Inferior parietal cortex (tissue), 1 donor: ENCODE results near the gene CCDC24.

Experiments
- DNase-seq: peaks from one replicate; pipeline ENCODE4 v3.0.0-alpha.2; 2016; ENCODE audit errors: extremely low spot score

Gene CCDC24

DNA sequence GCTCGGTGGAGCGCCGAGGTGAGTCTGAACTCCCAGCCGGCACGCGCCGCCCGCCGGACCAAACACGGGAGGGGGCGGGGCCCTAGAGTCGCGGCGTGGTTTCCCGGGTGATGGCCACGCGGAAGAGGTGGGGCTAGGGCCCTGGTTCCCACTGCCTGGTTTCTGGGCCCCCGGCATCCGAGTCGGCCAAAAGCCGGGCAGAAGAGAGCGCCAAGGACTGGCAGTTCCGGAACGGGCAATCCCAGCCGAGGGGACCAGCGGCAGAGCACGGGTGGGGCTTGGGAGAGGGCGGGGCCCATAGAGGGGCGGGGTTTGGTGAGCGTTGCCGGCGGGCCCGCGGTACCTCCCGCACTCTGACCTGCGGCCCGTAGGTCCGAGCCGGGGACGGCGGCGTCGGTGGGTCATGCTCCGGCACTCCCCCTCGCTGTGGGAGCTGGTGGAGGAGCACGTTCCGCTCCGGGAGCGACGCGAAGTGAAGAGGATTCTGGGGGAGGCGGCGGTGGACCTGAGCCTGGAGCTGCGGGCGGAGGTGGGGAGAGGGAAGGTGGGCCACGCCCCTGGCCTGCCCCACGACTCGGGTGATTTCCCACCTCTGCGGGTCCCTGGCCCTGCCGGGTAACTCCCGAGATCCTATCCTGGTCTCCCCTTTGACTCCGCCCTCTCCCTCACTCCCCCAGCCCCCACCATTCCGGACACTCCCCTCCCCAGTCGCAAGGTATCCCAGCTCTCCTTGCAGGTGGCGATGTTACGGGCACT is at the start of gene CCDC24:
Gene CCDC24 (plus strand): TSS at position 124 of the 756 bp plus-strand sequence. CDS start 280 bp downstream, at position 404.
- peak; percentile 69 for DNase-seq

DNA sequence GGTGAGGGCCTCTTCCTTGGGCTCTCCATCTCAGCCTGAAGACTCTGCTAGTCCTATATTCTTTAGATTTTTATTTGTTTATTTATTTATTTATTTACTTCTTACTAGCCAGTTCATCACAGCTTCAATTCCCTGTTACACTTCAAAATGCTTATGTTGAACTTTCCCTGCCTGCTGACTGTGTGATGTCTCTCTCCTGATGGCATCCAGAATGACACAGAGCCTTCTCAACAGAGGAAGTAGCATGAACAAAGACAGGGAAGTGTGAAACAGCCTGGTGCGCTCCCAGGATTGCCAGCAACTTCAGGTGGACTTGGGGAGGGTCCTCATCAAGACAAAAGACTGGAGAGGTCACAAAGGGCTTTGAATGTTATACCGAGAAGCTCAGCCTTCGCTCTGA is 49.0 kb upstream of the CCDC24 start:
- no peak for DNase-seq

DNA sequence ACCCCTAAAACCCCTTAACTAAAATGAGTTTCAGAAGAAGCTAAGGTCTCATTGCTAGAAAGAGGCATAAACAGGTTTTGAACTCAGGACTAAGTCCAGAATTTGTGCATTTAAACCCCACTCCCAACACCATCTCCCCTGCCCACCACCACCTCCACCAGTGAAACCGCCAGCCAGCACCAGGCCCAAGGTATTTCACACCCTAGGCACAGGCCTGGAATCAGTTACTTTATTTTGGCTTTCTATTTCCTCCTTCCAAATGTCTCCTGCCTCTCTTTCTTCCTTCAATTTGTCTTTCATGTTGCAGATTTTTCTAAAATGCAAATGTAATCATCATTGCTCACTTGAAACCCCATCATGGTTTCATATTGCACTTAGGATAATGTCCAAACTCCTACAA is 46.5 kb upstream of the CCDC24 start:
- no peak for DNase-seq

DNA sequence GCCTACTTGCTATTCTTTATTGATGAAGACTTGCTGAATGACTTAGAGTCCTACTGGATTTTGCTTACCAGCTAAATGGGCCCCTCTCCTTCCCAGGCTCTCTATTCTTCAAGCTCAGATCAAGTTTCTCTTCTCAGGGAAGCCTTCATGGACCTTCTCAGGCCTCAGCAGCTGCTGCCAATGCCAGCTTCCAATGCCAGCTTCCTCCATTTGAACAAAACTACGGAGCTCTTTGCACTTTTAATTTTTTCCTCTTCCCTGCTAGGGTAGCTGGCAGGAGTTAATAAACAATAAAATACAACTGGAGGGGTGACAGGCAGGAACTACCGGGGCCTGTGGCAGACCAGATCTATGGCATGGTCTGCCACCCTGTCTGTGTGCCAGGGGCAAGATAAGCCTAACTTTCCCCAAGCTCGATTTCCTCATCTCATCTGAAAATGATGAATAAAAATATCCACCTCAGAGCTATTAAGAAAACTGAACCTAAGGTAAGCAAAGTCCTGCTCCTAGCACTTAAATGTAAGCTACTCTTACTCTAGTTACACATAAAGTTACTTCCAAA is 45.6 kb upstream of the CCDC24 start:
- no peak for DNase-seq

DNA sequence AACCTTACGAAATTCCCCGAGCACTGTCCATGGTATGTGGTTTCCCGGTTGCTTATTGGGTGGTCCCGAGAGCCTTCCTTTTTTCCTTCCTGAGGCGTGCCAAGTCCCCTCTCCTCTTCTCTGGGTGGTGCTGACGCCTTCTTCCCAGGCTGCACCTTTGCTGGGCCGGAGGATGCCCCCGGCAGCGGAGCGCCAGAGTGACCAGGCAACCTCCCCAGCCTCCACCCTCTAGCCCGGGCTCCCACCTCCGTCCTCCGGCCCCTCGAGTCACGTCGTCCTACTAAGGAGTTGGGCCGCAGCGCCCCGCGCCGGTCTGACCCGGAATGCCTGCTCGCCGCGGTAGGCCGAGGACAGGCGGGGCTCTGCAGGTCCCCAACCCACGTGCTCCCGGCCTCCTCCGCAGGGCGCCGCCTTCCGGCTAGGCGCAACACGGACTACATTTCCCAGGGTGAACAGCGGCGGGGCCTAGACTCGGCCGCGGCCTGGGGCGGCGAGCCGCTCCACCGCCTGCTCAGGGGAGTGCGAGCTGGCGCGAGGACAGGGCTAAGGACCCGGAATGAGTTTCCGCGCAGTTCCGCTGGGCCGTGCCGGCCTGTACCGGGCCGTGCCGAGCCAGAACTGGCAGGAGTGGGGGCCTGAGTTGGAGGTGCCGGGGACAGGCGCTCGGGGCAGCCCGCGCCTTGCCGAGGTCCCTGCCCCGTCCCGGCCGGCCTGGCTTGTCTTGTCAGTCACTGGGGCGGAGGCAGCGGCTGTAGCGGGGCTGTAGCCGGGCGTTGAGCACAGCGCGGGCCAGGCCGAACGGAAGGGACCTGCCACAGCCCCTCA is 45.0 kb upstream of the CCDC24 start, which contains the start of gene IPO13:
Gene IPO13 (plus strand): TSS at position 715 of the 825 bp plus-strand sequence. CDS start 651 bp downstream, outside the sequence.
- DNase-seq = peak; percentile 96

DNA sequence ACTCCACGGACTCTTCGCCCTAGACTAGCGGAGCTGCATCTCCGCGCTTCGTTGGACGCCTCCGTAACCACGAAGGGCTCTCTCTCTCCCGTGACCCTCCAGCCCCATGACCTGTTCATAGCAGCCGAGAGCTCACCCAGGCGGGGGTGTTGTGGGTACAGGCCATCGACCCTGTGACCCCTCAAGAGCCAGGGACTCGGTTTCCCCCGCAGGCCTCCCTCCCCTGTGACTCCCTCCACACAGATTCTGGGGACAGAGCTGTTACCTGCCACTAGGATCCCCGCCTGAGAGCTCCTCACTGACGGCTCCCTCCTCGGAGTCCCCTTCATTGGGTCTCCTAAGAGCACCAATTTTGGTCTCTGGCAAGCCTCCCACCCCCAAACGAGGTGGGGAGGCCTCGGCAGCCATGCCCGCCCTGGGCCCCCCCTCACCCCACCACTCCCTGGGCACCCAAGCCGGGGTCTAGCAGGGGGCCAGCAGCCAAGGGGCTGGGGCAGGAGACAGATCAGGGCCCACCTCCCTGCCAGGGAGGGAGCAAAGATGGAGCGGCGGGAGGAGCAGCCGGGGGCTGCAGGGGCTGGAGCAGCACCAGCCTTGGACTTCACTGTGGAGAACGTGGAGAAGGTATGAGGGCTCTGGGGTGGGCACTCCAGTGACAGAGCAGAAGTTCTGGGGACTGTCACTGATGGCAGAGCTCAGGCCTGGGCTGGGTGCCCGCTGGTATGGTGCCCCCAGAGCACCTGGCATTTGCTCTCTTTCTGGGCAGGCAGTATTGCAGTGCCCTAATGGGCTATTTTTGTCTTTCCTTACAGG is 44.1 kb upstream of the CCDC24 start:
- DNase-seq = no peak

DNA sequence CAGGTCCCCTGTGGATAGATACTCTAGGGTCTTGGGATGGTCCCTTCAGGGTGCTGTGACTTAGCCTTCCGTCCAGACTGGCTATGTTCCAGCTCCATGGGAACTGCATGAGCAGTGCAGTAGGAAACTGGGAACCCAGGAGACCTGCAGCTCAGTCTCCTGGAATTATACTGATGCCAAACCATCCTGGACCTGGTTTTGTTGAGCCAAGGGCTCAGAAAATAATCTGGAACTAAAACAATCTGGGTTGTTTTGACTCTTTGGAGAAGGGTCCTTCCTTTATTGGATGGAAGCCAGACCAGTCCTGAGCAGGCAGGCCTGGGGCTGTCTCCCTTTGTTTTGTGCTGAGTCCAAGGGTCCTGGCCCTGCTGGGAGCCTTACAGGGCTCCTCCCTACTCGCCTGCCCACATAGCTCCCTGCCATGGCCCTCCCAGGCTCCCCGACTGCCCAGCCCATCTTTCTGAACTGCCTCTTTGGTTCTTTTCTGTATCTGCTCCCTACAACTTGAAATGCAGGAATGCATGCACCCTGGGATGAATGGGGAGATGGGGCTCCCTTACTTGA is 43.4 kb upstream of the CCDC24 start:
- DNase-seq = no peak

DNA sequence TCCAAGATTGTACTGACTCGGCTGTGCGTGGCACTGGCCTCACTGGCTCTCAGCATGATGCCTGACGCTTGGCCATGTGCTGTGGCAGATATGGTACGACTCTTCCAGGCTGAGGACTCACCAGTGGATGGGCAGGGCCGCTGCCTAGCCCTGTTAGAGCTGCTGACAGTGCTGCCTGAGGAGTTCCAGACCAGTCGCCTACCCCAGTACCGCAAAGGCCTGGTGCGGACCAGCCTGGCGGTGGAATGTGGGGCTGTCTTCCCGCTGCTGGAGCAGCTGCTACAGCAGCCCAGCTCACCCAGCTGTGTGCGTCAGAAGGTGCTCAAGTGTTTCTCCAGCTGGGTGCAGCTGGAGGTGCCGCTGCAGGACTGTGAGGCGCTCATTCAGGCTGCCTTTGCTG is 41.7 kb upstream of the CCDC24 start:
- no peak for DNase-seq

DNA sequence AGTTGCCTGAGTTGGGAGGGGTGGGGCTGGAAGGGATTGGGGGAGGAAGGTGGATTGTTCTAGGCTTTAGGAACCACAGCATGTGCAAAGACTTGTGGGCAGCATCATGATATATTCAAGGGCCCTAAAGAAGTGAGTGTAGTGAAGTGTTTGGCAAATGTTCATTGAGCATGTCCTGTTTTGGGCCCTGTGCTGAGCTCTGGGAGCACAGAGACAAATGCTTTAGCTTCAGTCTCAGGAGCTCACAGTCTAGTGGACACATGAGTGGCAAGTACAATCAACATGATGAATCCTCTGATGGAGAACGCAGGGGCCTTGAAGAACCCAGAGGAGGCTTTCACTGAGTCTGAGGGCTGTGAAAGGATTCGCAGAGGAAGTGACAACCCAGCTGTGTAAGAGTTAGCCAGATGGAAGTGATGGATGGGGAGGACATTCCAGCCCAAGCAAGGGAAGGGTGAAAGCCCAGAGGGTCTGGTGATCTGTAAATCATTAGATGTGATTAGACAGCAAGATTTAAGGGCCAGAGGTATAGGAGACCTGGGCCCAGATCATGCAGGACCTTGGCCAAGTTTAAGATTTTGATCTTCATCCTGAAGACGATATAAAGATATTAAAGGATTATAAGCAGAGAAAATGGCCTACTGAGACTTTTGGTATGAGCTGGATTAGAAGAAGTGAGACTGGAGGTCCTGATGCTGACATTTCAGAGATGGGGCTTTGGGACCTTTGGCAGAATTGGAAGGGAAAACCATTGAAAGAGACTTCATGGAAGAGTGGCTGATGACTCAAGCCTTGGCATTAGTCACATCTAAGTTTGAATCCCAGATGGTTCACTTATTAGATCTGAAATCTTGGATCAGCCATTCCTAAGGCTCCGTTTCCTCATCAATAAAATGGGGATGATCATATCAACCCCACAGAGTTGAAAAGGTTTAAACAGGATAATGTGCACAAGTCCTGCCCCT is 40.1 kb upstream of the CCDC24 start:
- no peak for DNase-seq

DNA sequence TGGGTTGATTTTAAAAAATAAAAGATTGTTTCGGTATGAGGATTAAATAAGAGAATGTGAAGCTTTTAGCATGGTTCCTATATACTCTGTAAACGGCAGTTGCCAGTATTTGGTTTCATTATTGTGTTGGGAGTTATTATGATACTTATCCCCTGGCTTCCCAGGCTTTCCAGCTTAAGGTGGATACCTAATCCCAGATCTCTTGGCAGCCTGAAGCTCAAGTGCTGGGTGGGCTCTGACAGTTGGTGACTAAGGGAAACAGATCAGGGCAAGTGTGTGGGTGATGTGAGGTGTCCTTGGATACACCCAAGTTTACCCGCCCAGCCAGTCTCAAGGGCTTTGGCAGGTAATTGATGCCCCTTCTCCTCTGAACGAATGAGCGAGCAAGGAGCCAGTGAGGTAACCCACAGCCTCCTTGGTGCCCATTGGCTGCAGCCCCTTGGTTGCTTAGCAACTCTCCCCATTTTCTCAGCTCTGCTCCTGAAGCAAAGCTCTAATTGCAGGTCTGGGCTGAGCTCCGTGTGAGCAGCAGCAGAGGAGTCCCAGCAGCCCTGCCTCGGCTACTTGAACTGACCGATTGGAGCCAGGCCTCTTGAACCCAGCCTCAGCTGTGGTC is 38.6 kb upstream of the CCDC24 start:
- no peak for DNase-seq

DNA sequence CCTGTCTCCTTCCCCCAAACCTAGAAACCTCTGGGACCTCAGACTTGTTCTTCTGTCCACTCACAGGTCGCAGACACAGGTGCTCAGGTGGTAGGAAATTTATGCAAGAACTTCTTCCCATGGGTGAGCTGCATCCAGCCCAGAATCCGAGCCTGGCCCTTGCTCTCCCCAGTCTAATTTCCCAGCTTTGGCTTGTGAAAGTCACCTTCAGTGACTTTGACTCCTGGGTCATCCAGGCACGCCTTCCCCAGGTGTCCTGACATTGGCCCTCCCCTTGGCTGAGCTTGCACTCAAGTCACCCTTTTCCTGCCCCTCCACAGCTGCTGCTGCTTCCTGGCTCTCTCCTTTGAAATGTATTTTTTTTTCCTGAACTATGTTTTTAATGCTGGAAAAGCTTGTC is 38.0 kb upstream of the CCDC24 start:
- DNase-seq = no peak

DNA sequence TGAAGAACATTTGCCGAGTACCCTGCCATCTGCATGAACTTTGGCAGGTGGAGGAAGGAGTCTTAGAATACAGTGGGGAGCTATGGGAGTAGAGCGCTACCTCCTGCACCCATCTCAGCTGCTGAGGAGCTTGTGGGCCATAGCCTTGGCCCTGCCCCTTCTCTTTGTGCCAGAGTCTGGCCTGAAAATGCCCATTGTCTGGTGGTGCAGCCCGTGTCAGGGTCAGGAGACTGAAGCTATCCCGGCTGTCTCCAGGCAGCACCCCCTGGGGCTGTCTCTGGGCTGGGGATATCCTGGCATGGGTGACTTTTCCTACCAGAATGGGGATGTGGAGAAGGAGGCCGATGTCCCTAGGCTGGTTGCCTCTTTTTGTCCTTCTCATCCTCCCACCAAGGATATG is 37.4 kb upstream of the CCDC24 start:
- peak; percentile 76 for DNase-seq

DNA sequence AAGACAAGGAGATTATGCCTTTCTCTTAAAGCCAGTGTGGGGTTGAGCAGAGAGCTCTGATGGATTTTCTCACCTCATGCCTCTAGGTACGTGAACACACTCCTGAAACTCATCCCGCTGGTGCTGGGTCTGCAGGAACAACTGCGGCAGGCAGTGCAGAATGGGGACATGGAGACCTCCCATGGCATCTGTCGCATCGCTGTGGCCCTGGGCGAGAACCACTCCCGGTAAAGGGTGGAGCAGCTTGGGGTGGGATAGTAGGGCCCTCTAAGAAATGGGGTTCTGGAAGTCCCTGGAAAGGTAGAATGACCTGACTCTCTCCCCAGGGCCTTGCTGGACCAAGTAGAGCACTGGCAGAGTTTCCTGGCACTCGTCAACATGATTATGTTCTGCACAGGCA is 35.2 kb upstream of the CCDC24 start:
- no peak for DNase-seq

DNA sequence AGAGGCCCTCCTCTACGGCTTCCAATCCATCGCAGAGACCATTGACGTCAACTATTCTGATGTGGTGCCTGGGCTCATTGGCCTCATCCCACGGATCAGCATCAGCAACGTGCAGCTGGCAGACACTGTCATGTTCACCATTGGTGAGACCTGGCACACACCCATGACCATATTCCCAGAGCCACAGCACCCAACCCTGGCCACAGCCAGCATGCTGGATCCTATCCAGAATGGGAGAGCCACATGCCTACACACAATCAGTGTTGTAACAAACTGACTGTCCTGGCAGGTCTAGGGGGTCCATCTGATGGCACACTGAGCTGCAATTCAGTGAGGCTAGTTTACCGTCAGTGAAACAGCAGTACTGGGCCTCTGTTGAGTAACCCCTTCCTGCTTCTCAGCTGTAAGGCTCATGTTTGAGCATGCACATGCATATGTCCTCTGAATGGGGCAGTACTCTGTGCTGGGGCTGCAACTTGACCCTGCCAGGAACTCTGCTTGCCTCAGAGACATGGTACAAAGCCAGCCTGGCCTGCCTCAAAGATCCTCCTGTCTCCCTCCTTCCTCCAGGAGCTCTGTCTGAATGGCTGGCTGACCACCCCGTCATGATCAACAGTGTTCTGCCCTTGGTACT is 33.9 kb upstream of the CCDC24 start:
- DNase-seq = no peak

DNA sequence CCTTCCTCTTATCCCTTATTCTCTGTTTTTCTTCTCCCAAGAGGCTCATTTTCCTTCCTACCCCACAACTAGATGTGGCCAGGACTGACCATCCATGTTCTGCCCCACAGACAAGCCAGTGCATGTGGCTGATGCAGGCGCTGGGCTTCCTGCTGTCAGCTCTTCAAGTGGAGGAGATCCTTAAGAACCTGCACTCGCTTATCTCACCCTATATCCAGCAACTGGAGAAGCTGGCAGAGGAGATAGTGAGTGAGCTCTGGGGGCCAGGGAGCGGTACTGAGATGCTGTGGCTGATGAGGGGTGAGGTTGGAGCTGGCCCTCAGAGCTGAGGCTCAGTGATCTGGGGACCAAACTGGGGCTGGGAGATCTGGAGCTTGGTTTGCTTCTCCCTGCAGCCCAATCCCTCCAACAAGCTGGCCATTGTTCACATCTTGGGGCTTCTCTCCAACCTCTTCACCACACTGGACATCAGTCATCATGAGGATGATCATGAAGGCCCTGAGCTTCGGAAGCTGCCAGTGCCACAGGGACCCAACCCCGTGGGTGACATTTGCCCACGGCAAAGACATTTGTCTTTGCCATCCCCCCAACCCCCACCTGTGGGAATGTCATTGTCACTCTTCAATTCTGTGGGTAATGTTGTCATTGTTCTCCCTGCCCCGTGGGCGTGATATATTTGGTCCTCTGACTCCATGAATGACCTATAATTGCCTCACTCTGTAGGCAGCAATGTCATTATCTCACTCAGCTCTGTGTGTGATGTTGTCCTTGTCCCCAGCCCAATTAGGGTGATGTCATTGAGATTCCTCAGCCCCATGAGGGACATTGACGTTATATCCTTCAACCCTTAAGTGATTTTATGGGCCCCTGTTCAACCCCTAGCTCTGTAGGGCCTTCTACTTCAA is 32.8 kb upstream of the CCDC24 start:
- no peak for DNase-seq

DNA sequence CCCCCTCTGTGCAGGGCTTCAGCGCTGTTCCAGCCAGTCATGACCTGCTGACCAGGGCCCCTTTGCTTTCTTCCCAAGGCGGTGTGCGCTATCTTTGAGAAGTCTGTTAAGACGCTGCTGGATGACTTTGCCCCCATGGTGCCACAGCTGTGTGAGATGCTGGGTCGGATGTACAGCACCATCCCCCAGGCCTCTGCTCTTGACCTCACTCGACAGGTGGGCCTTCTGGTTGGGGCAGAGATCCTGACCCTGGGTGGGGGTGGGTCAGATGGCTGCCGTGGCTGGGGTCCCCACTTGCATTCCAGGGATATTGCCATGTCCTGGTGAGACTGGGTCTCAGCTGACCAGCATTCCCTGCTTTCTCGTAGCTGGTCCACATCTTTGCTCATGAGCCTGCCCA is 30.6 kb upstream of the CCDC24 start:
- no peak for DNase-seq

DNA sequence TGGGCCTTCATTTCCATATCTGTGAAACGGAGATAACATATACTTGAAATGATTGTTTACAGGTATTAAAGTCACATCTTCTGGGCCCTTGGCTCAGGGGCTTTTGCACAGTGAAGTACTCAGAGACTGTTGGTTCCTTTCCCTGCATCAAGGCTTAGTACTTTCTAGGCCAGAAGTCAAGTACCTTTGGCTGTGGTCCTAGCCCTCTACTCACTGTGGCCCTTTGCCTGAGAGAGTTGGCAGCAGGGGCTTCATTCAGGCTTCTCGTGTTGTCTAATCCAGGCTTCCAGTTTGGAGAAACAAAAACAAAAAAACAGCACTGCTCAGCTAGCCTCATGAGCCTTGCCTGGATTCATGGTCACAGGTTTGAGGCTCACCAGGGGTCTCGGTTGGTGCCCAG is 29.7 kb upstream of the CCDC24 start:
- DNase-seq = no peak

DNA sequence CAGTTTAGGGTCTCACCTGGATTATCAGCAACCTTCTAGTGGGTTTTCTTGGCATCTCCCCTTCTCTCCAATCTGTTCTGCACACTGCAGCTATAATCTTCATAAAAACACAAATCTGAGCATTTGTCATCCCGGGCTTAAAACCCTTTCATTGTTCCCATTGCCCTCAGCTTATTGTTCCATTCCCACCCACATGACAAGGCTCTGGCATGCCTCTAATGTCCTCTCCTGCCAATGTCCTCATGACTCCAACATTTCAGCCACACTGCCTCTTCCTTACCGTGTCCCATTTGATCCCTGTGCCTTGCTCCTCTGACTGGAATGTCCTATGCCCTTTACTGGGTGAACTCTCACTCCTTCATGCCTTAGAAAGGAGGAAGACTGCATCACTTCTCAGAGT is 29.1 kb upstream of the CCDC24 start:
- DNase-seq = peak; percentile 69
